Measurements from ENCODE around the gene CXCL5. TPM values are rescaled to one million over a fixed set of nuclear protein-coding genes. Genes with fewer than 3 reads are reported as not detected.

The CXCL5 gene
- total and polyA plus RNA-seq, 9 donors: 0.05 to 0.34 (median 0.12) TPM; not detected in 4

GRCh38 chr4:74000301-74000700 lies 1.8 kb upstream of the CXCL5 start:
- intact Hi-C loops (cut with DNase I): no loop called here
- H3K4me3 ChIP-seq: no peak overlapping the region
- H3K36me3 ChIP-seq: no peaks in the 10 kb centered on the region
- no peaks in the 10 kb centered on the region for H3K9me3 ChIP-seq
- no peak overlapping the region for H3K27ac ChIP-seq
- WGBS, 3 donors: 65 to 80% (median 73%) methylated on average over 6 of the region's 6 CpGs
- TF ChIP-seq POLR2A (IDR thresholded peaks at IDR 0.05) (no peak), CTCF (IDR thresholded peaks at IDR 0.05) (no peak), EP300 (IDR thresholded peaks at IDR 0.05) (no peak)
- H3K4me1 ChIP-seq (ENCODE audit: insufficient read depth): no peaks in the 10 kb centered on the region
- H3K27me3 ChIP-seq: no peaks in the 10 kb centered on the region
- DNase-seq: no peak

GRCh38 chr4:73992050-73992449 lies 6.4 kb downstream of the CXCL5 start:
- no peaks in the 10 kb centered on the region for H3K9me3 ChIP-seq
- H3K27me3 ChIP-seq: no peaks in the 10 kb centered on the region
- intact Hi-C loops (cut with DNase I): no loop called here
- H3K4me3 ChIP-seq: no peak overlapping the region
- TF ChIP-seq POLR2A (IDR thresholded peaks at IDR 0.05): no peak
- TF ChIP-seq EP300 (IDR thresholded peaks at IDR 0.05): no peak
- TF ChIP-seq CTCF (IDR thresholded peaks at IDR 0.05): no peak
- H3K4me1 ChIP-seq (ENCODE audit: insufficient read depth): no peaks in the 10 kb centered on the region
- no peak for DNase-seq
- H3K27ac ChIP-seq: no peak overlapping the region
- WGBS, 3 donors: 2 to 40% (median 39%) methylated on average over 1 of the region's 1 CpG
- no peaks in the 10 kb centered on the region for H3K36me3 ChIP-seq

GRCh38 chr4:73991742-73992000 lies 6.8 kb downstream of the CXCL5 start:
- Histone ChIP-seq H3K27ac (no peak overlapping the region), H3K27me3 (no peaks in the 10 kb centered on the region), H3K36me3 (no peaks in the 10 kb centered on the region), H3K4me1 (ENCODE audit: insufficient read depth) (no peaks in the 10 kb centered on the region), H3K4me3 (no peak overlapping the region), H3K9me3 (no peaks in the 10 kb centered on the region)
- DNase-seq: no peak
- TF ChIP-seq EP300 (IDR thresholded peaks at IDR 0.05): no peak
- 78 to 95% (median 94%) methylated on average over 1 of the region's 1 CpG for WGBS, 3 donors
- intact Hi-C loops (cut with DNase I): no loop called here

- Histone ChIP-seq H3K27me3 (no peaks in the 10 kb centered on the region), H3K27ac (no peak overlapping the region), H3K4me1 (ENCODE audit: insufficient read depth) (no peaks in the 10 kb centered on the region), H3K36me3 (no peaks in the 10 kb centered on the region), H3K9me3 (no peaks in the 10 kb centered on the region), H3K4me3 (no peak overlapping the region)
- intact Hi-C loops (cut with DNase I): no loop called here
- no peak for DNase-seq
- no peak for TF ChIP-seq EP300 (IDR thresholded peaks at IDR 0.05)
- TF ChIP-seq CTCF (IDR thresholded peaks at IDR 0.05): no peak
- no peak for TF ChIP-seq POLR2A (IDR thresholded peaks at IDR 0.05)
- 88 to 91% (median 89%) methylated on average over 9 of the region's 9 CpGs for WGBS, 3 donors
These were observed 7.3 kb downstream of the CXCL5 start for GRCh38 chr4:73990988-73991741.

GRCh38 chr4:73989928-73990327 lies 8.5 kb downstream of the CXCL5 start:
- no peak for DNase-seq
- no peak overlapping the region for H3K27ac ChIP-seq
- intact Hi-C loops (cut with DNase I): no loop called here
- H3K36me3 ChIP-seq: no peaks in the 10 kb centered on the region
- TF ChIP-seq EP300 (IDR thresholded peaks at IDR 0.05) (no peak), CTCF (IDR thresholded peaks at IDR 0.05) (no peak), POLR2A (IDR thresholded peaks at IDR 0.05) (no peak)
- no peaks in the 10 kb centered on the region for H3K4me1 ChIP-seq (ENCODE audit: insufficient read depth)
- no peak overlapping the region for H3K4me3 ChIP-seq
- no peaks in the 10 kb centered on the region for H3K9me3 ChIP-seq
- 74 to 86% (median 84%) methylated on average over 5 of the region's 5 CpGs for WGBS, 3 donors
- no peaks in the 10 kb centered on the region for H3K27me3 ChIP-seq
